HG03060 (cell line): Measurements from ENCODE around the gene TCF4.

Source experiments
- ATAC-seq: cut with Tn5 transposase; IDR thresholded peaks from one replicate; pipeline ENCODE4 v1.9.1; 2021; ENCODE audit warnings: low read depth, moderate number of reproducible peaks; ENCODE audit not compliant: unreplicated experiment

Gene TCF4

GRCh38 chr18:55286257-55286825 lies 301.7 kb downstream of the TCF4 start:
- no peak for ATAC-seq

- no peak for ATAC-seq
Measured at GRCh38 chr18:55284614-55285013, 303.4 kb downstream of the TCF4 start.

- ATAC-seq: peak; percentile 51
Measured at GRCh38 chr18:55283309-55283708, 304.7 kb downstream of the TCF4 start.

- ATAC-seq: no peak
Measured at GRCh38 chr18:55280503-55280902, 307.5 kb downstream of the TCF4 start.

GRCh38 chr18:55275039-55275901 lies 312.7 kb downstream of the TCF4 start:
- no peak for ATAC-seq

- no peak for ATAC-seq
Measured at GRCh38 chr18:55272510-55273243, 315.3 kb downstream of the TCF4 start.

GRCh38 chr18:55269622-55270021 lies 318.4 kb downstream of the TCF4 start:
- no peak for ATAC-seq

GRCh38 chr18:55268628-55269275 lies 319.2 kb downstream of the TCF4 start:
- ATAC-seq: peak; percentile 32

GRCh38 chr18:55268151-55268601 lies 319.8 kb downstream of the TCF4 start:
- ATAC-seq: peak; percentile 70

- ATAC-seq: no peak
Measured at GRCh38 chr18:55266981-55267380, 321.0 kb downstream of the TCF4 start.

- peak; percentile 23 for ATAC-seq
Measured at GRCh38 chr18:55265984-55266383, 322.0 kb downstream of the TCF4 start.

- no peak for ATAC-seq
Measured at GRCh38 chr18:55265130-55265675, 322.8 kb downstream of the TCF4 start.

GRCh38 chr18:55264108-55264507 lies 323.9 kb downstream of the TCF4 start:
- ATAC-seq: no peak

GRCh38 chr18:55262021-55262560 lies 325.9 kb downstream of the TCF4 start:
- no peak for ATAC-seq

- ATAC-seq: no peak
Measured at GRCh38 chr18:55261253-55261652, 326.7 kb downstream of the TCF4 start.

GRCh38 chr18:55258088-55258487 lies 329.9 kb downstream of the TCF4 start:
- no peak for ATAC-seq

GRCh38 chr18:55256929-55257289 lies 331.1 kb downstream of the TCF4 start:
- no peak for ATAC-seq

- ATAC-seq: no peak
Measured at GRCh38 chr18:55256226-55256928, 331.6 kb downstream of the TCF4 start.

- ATAC-seq: no peak
Measured at GRCh38 chr18:55253814-55254213, 334.2 kb downstream of the TCF4 start.

- ATAC-seq: peak; percentile 33
Measured at GRCh38 chr18:55252901-55253300, 335.1 kb downstream of the TCF4 start.
